HL-60/S4 treated with retinoic acid at 250 ng/mL for 4 days and 3 days (cell line): Measurements from ENCODE around the gene CDRT4.

ENCODE experiments used
- in situ Hi-C: fragments of 300-500 bp; cut with MboI; formaldehyde crosslinking; loops from 2 replicates; pipeline ENCODE4 v1.7.0; 2022; ENCODE audit warnings: low sequenced_read_pairs

Gene CDRT4

DNA sequence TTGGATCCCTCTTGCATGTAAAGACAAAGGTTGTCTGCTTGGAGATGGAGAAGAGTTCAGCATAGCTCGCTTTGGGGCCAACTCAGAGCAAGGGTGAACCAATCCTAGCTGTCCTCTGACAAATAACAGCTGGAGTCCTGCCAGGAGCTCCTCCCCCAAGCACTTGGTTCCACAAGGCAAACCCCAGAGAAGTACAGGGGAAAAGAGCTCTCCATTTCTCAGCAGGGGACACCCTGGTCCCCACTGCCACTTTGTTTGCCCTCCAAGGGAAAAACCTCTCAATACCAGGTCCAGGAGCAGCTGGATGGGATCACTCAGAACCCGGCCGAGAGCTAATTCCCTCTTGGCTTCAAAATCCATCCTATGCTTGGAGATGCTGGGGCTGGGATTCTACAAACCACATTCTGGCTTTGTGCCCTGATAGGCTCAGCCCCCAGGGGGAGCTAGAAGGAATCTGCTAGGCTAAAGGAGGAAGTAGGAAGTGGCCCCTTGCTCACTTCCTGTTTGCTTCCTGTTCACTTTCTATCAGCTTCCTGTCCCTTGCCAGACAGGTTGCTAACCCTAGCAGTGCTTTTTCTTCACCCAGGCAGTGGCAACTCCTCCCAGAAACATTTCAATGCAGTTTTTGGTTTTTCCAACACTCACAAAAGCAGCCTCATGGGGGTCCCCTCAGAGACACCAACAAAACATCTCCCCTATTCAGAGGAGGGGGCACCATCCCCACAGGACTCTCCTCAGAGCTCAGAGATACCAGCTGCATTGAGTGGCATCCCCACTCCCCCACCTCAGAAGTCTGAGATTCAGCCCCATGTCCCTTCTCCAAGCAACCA is 30.7 kb downstream of the CDRT4 start:
- in situ Hi-C loops, result no loop called here

DNA sequence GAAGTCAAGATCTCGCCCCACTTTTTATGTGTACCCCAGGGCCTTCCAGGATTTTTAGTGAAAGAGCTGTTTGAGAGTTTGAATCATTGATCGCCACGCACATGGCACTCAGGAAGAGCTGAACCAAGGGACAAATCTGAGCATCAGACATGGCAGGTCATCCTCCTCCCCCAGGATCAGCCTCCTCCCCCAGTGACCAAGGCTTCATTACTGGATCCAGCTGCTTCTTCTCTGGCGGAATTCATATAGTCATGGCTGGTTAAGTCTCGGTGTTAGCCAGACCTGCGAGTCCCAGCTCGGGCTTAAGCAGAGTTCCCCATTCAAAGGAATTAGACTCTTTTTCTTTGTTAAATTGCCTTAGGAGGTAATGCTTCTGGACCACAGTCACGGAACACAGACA is 32.5 kb downstream of the CDRT4 start:
- in situ Hi-C loops, result no loop called here

DNA sequence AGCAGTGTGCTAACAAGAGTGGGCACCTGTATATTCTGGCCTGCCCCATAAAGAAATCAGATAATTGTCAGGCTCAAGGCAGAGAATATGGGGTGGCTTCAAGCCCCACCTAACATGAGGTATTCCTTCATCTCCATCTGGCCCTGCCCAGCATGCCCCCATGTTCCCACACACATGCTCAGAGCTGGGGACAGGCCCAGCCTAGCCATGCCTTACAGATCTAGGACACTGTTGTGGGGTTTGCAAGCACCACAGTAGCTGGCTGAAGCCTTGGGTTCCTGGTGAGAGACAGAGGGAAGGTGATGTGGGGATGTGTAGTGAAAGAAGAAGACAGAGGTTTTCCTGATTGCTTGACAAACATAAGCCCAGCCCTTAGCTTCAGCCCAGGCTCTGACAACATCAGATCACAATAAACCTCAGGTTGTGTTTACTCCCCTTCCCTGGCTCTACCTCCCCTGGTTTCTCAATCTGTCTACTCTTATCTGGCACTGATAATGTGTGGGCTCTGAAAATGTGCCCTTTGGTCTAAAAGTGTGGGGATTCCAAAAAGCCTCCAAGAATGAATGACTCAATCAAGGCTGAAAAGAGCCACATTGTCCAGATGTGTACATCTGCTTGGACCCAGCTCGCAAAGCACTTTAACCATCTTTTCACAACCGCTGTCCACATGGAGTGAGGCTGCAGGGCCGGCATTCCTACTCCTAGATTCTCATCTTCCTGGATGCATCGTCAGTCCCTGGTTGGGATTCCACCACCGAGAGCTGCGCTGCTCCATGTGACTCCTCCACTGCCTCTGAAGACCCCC is 34.4 kb downstream of the CDRT4 start:
- in situ Hi-C loops, result no loop called here

DNA sequence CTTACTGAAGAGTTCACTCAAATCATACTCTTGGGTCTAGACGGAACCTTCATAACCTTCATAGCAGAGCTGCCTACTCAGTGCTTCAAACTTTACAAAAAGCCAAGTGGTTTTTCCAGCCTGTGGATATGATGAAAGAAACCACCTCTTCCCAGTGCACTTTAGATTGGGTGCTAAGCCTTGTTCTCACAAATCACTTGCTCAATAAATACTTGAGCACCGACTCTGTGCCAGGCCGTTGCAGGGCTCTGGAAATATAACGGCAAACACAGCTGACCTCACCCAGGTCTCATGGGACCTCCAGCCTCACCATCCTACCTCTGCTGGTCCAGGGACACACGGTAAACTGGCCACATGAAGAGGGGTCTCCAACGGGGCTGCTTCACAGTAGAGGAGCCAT is 35.7 kb downstream of the CDRT4 start:
- in situ Hi-C loops, result no loop called here

DNA sequence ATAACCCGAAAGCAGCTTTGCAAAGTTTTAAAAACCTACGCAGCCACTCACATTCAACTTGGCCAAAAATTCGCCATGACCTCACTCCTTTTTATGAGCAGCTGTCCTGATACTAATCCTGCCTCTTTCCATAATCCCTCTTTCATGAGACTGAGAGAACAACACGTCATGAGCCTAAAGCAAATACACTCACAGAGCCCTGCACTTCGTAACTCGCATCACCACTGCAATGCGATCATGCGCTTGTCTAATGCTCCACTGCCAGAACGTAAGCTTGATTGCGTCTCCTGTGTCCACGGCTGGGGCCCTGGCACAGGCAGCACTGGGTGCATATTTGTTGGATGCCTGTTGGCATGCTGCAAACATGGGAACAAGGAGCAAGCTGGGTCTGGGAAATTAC is 36.2 kb downstream of the CDRT4 start:
- in situ Hi-C loops, result no loop called here

DNA sequence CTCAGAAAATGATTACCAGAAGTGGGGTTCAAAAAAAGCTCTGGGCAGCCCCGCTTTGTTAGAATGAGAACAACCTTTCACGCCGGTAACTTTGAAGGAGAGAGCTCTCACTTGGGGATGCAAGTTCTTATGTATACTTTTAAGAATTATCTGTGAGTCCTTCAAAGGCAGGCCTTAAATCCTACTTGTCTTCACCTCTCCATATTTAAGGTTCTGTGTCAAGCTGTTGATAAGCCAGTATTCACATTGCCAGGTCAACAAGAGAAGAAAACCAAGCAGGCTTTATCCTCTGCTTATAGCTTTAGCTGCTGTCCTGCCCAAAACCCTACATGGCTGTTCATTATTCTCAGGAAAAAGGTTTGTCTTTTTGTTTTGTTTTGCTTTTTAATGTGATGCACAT is 42.9 kb downstream of the CDRT4 start:
- in situ Hi-C loops, result no loop called here

DNA sequence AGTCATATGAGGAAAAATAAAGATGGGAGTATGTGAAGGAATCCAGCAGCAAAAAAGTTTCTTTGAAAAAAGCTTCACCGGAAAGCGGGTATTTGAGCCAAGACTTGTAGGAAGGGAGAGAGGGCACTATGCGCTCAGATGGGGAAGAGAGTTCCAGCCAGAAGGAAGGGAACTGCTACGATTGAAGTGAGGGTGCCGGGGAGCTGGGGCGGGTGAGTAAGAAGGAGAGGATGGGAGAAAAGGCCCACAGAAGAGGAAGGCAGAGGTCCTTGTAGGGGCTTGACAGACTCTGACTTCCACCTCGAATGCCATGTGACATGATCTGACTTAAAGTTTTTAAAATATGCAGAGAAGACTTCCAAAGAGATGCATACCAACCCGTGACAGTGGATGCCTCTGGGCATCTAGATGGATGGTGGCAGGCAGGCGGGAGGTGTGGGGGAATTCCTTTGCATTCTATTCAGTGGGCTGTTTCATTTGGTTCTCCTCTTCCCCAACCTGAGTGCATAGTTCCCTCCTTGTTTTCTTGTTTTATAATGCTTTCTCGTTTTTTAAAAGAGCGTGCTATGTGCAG is 44.9 kb downstream of the CDRT4 start:
- in situ Hi-C loops, result no loop called here

DNA sequence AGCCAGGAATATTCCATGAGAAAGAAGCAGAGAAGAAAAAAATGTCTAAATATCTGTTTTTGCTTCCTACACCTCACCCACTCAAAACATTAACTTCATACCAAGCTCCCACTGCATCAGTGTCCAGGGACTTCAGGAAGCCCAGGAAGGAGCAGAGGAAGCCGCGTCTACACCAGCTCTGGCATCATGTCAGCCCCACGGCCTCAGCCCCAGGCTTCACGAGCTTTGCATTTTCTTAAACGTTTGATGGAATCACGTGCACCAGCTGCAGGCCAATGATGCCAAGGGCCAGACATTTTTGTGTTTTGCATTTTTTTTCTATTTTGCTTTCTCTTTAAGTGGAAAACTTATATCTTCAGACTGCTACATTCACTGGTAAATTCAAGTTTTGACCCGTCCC is 48.6 kb downstream of the CDRT4 start:
- in situ Hi-C loops, result no loop called here

DNA sequence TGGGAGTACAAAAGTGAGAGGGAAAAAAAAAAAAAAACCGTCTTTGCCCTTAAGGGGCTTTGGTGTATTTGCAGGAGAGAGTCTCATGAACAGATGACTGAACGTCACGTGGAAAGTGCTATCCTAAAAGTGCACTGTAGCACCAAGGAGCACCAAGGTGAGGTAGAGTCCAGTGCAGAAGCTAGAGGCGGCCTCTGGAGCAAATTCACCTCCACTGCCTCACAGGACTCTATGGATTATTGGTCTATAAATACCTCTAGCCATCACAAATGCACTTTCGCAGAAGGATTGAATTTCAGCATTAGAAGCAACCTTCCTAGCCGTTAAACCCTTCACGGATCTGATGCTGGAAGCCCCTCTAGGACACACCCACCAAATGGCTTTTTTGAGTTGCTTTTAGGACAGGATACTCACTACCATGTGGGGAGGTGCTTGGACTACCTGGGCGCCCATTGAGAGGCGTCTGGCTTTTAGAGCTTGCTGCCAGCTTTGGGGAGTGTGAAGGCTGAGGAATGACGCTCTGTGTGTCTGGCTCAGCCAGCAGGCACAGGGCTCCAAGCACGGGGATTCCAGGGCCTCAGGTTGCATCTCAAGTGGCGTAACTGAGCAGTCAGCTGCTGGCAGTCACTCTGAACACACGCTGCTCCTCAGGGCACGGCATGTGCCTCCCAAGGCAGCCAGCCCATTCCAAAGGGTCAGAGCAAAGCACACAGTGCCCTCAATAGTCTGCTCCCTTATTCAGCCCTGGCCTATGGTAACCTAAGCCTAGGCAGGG is 52.7 kb downstream of the CDRT4 start:
- in situ Hi-C loops, result no loop called here

DNA sequence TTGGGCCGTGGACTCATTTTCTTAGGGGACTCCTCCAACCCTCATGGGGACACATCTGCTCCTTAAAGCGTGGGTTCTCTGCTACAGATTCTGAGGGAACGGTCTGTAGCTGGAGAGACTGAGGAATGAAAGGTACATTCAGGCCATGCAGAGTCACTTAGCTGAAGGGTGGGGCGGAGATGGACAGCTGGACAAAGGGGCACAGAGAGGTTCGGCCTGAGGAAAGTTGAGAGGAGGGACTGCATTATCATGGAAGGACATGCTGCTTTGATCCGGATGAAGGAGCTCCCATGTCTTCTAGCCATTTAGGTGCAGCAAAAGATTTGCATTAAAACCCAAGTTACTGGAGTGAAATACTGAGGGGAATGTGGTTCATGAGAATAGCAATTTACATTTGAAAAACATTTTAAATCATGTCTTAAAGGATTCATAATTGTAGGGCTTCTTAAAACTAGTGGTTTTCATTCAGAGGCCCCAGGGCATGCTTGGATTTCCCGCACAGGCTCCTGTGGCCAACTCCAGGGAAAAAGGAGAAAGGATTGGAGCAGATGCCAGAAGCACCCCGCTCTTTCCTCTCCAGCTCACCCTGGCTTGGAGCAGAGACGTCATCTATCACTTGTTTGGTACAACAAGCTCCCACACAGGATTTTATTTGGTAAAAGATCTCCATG is 54.2 kb downstream of the CDRT4 start:
- in situ Hi-C loops, result no loop called here

DNA sequence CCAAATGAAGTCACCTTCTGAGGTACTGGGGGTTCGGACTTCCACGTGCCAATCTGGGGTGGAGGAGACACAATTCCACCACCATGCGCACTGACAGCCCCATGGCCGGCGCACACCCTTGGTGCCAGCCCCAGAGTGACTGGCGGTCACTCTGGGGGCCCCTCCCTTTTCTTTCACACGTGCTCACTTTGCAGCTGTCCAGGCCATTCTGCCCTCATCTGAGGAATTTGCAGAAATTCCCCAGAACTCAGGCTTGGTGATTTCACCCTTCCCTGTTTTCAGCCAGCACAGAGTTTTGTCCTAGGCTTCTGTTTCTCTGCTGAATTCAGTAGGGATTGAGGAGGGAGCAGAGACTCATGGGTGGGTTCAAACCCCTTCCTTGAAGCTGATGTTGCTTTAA is 54.8 kb downstream of the CDRT4 start:
- in situ Hi-C loops, result no loop called here

DNA sequence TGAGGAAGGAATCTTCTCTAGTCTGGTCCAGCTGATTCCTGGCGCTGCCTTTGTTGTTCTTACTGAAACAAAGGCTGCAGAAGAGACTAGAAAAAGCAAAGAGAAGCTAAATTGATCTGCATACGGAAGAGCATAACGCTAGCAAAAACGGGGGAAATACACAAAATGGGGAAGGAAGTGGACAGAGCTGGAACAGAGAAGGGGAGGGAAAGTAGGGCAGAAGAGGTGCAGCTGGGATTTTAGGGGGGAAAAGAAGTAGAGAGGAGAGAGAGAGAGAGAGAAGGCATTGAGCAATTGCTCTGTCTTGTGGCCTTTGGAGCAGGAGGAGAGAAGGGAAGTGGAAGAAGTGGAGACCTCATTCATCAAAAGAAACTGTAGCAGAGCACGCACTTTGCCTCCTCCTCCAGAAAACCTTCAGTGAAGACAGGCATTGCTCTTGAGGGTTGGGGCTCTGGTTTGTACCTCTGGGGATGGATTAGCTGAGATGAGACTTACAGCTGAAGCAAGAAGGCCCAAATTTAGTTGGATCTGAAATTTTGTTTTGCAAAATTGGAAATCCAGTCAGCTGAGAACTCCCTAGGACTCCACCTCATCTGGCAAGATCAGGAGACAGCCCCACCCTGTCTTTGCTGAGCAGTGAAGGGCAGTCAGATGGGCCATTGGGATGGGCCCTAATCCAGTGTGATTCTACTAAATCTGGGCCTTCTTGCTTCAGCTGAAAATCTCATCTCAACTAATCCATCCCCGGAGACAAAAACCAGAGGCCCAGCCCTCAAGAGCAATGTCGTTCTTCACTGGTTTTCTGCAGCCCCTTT is 55.8 kb downstream of the CDRT4 start:
- in situ Hi-C loops, result no loop called here

DNA sequence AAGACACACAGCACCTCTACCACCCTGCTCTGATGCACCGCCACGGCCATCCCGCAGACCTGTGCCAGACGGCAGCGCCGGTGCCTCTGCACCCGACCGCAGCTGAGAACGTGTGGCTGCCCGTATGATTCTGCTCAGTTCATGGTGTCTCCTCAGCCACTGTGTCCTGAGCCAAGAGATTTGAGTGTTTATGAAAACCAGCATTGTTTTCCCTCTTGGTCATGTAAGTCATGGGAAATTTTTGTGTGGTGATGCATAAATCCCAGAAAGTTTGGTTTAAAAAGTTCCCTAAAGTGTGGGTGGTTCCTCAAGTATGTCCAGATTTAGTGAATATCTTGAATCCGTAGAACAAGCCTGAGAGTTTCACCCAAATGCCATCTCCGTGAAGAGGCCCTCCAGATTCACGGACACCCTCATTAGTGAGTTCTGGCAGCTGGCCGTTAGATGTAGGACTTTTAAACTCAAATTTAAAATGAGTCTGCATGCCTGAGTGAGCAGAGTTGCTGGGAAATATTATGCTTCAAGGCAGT is 57.6 kb downstream of the CDRT4 start:
- in situ Hi-C loops, result no loop called here

DNA sequence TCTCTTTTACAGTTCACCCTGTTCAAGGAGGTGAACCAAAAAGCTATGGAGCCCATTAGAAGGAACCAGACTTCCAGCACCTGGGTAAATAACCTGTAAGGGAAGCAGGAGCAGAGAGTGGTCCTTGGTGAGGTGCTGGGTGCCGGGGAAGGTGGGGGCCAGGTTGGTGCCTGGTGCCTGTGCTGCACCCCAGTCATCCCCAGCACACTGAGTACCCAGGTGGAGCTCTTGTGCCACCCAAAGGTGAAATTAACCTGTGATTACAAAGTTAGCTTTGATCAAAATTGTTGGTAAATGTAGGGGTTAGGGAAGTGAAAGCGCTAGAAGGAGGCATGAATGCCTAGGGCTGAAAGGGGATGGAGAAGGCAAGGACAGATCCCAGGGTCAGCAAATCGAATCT is 58.6 kb downstream of the CDRT4 start:
- in situ Hi-C loops, result no loop called here

DNA sequence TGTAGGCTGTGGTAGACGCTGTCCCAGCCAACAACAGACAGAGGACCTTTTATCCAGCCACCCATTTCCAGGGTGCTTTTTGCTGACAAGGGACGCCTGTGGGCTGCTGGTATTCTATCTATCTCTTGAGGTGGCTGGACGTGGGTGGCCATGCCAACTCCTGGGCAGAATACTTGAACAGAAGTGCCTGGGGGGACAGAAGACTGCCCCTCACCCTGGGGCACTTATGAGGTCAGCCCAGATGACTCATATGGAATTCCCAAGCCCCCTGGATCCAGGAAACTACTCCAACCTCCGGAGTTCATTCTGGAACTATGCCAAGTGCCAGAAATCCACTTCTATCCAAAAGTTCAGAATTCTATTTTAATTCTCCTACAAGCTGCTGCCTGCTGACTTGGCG is 61.3 kb downstream of the CDRT4 start:
- in situ Hi-C loops, result no loop called here

DNA sequence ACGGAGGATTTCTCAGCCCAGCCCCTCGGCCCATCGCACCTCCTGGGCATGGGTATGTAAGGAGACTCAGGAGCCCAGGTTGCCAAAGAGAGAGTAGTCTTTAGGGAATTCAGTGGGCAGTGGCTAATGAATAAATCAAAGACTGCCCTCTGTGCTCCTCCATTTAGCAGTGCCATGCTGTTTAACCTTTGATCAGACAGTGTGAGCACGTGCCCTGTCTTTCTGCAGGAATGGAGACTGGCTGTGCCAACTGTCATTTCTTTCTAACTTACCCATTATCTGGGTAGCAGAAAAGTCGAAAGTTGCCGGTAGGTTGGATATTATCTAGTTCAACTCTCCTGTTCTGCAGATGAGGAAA is 62.4 kb downstream of the CDRT4 start:
- in situ Hi-C loops, result no loop called here

DNA sequence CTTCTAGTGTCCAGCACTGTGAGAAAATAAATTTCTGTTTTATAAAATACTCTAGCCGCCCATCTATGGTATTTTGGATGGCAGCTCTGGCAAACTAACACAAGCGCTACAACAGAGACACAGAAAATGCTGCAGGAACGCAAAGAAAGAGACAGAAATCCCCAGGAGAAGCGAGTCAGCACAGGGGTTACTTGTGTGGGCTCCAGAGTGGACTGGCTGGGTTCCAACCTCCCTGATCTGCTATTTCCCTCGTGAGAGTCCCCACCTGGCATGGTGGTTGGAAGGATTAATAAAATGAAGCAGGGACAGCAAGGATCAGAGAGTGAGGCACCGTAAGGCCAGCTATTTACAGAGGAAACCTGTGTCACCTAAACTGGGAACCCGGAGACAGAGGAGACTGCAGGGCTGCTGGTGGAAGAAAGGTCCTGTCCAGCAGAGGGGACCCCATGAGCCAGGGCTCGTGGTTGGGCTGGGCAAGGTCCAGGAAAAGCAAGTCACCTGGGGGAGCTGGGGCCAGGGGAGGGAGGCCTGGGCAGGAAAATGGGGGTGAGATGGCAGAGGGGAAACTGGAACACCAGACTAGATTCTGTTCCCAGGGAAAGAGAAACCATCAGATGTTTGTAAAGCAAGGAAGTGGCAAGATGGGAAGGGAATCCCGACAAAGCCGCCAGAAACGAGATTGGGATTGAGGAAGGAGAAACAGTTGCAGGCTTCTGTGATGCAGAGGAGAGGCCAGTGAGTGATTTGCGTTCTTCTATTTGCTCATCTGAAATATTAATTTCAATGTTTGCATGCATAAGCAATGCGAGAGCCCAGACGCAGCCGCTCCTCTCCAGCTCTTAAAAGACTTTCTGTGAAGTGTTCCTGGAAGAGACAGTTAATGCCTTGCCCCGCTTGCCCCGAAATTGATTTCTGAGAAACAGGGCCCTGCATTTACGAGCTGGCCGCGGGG is 63.0 kb downstream of the CDRT4 start:
- in situ Hi-C loops, result no loop called here

DNA sequence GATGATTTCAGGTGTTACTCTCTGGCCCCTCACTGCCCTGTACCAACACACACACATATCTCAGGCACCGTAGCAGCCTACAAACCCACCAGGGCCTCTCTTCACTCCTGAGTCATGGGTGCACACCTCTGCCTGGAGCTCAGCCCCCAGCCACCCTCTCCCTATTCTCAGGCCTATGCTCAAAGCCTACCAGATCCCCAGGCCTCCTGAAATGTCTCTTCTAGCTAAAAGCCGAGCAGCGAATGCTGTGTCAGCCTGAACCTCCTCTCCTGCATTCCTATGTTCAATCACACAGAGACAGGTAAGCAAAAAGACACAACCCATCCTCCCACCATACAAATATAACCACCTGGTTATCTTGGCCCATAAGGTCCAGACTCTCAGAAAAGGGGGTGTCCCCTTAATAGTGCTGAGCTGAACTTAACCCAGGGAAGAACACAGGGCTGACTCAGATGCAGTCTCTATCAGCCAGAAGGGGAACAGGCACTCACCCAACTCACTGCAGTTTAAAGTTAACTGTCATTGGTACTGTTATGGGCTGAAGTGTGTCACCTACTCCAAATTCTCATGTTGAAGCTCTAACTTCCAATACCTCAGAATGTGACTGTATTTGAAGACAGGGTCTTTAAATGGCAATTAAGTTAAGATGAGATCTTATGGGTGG is 64.0 kb downstream of the CDRT4 start:
- in situ Hi-C loops, result no loop called here
